Measurements from ENCODE around the gene MYRIP.
"Not testable (repeated sequence)": the region's sequence is repeated elsewhere in the genome, so short reads cannot be mapped to it uniquely, and the experiment has no call there.

MYRIP gene

DNA sequence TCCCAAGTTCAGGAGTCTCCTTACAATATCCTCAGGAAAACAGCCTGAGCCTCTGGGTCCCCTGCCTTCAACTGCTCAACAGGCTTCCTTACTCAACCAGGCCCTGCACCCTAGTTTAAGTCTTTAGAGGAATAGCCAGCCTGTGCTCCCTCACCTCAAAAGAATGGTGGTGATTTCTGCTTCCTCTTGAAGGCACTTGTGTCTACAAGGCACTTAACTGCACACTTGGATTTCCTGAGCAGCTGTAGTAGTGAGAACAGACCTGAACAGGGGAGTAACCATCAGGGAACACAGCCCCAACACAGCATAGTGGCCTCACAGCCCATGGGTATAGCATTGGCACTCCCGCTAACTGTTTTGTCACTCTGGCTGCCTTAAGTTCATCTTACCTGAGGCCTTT, 244.3 kb downstream of the MYRIP start:
- Histone ChIP-seq H3K4me1 (ENCODE audit: control insufficient read depth, insufficient read depth, low read length) (no peaks in the 10 kb centered on the region), H3K4me3 (ENCODE audit: low read length) (no peak overlapping the region), H3K27me3 (ENCODE audit: control insufficient read depth, insufficient read depth, low read length) (no peaks in the 10 kb centered on the region), H3K27ac (ENCODE audit: low read length) (no peak overlapping the region), H3K36me3 (ENCODE audit: control insufficient read depth, insufficient read depth, low read length) (no peaks in the 10 kb centered on the region), H3K9me3 (ENCODE audit: control insufficient read depth, insufficient read depth, low read length) (no peaks in the 10 kb centered on the region)
- WGBS (ENCODE audit: insufficient coverage, insufficient read length) = no CpG with 5 or more reads among the region's 1 CpG
- no peak for DNase-seq (ENCODE audit: low read depth, low spot score)

GRCh38 chr3:40054568-40055222, 245.3 kb downstream of the MYRIP start:
- DNase-seq (ENCODE audit: low read depth, low spot score) = no peak
- H3K27ac ChIP-seq (ENCODE audit: low read length) = no peak overlapping the region
- no peaks in the 10 kb centered on the region for H3K27me3 ChIP-seq (ENCODE audit: control insufficient read depth, insufficient read depth, low read length)
- WGBS (ENCODE audit: insufficient coverage, insufficient read length) = no CpG with 5 or more reads among the region's 3 CpGs
- no peaks in the 10 kb centered on the region for H3K9me3 ChIP-seq (ENCODE audit: control insufficient read depth, insufficient read depth, low read length)
- H3K4me1 ChIP-seq (ENCODE audit: control insufficient read depth, insufficient read depth, low read length) = no peaks in the 10 kb centered on the region
- H3K36me3 ChIP-seq (ENCODE audit: control insufficient read depth, insufficient read depth, low read length) = no peaks in the 10 kb centered on the region
- H3K4me3 ChIP-seq (ENCODE audit: low read length) = no peak overlapping the region

DNA sequence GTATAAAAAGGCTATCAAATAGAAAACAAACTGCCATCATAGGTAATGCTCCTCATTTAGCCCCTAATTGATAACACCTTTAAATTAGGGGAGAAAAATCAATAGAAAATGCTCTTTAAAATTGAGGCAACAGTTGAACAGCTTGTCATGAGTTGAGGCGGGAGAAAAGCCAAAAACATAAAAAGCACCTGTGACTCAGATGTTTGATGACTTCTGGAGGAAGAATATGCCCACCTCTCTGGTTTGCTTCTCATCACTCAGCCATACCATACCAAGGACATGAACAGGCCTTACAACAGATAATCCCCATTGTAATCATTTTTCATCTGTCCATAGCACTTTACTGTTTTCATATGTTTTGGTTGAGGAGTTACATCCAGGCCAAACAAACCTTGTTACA, 246.0 kb downstream of the MYRIP start:
- Histone ChIP-seq H3K27ac (ENCODE audit: low read length) (no peak overlapping the region), H3K4me3 (ENCODE audit: low read length) (no peak overlapping the region), H3K36me3 (ENCODE audit: control insufficient read depth, insufficient read depth, low read length) (no peaks in the 10 kb centered on the region), H3K27me3 (ENCODE audit: control insufficient read depth, insufficient read depth, low read length) (no peaks in the 10 kb centered on the region), H3K4me1 (ENCODE audit: control insufficient read depth, insufficient read depth, low read length) (no peaks in the 10 kb centered on the region), H3K9me3 (ENCODE audit: control insufficient read depth, insufficient read depth, low read length) (no peaks in the 10 kb centered on the region)
- DNase-seq (ENCODE audit: low read depth, low spot score) = no peak
- no CpG with 5 or more reads among the region's 1 CpG for WGBS (ENCODE audit: insufficient coverage, insufficient read length)

- no peak overlapping the region for H3K27ac ChIP-seq (ENCODE audit: low read length)
- H3K36me3 ChIP-seq (ENCODE audit: control insufficient read depth, insufficient read depth, low read length) = no peaks in the 10 kb centered on the region
- no peak for DNase-seq (ENCODE audit: low read depth, low spot score)
- no peaks in the 10 kb centered on the region for H3K27me3 ChIP-seq (ENCODE audit: control insufficient read depth, insufficient read depth, low read length)
- no peaks in the 10 kb centered on the region for H3K4me1 ChIP-seq (ENCODE audit: control insufficient read depth, insufficient read depth, low read length)
- WGBS (ENCODE audit: insufficient coverage, insufficient read length) = no CpG with 5 or more reads among the region's 3 CpGs
- no peaks in the 10 kb centered on the region for H3K9me3 ChIP-seq (ENCODE audit: control insufficient read depth, insufficient read depth, low read length)
- no peak overlapping the region for H3K4me3 ChIP-seq (ENCODE audit: low read length)
These were observed 246.5 kb downstream of the MYRIP start for GRCh38 chr3:40055956-40056355.

GRCh38 chr3:40057077-40057476, 247.7 kb downstream of the MYRIP start:
- Histone ChIP-seq H3K27ac (ENCODE audit: low read length) (no peak overlapping the region), H3K27me3 (ENCODE audit: control insufficient read depth, insufficient read depth, low read length) (no peaks in the 10 kb centered on the region), H3K36me3 (ENCODE audit: control insufficient read depth, insufficient read depth, low read length) (no peaks in the 10 kb centered on the region), H3K4me3 (ENCODE audit: low read length) (no peak overlapping the region), H3K4me1 (ENCODE audit: control insufficient read depth, insufficient read depth, low read length) (no peaks in the 10 kb centered on the region), H3K9me3 (ENCODE audit: control insufficient read depth, insufficient read depth, low read length) (no peaks in the 10 kb centered on the region)
- no CpG with 5 or more reads among the region's 2 CpGs for WGBS (ENCODE audit: insufficient coverage, insufficient read length)
- DNase-seq (ENCODE audit: low read depth, low spot score) = no peak

GRCh38 chr3:40057786-40058185, 248.4 kb downstream of the MYRIP start:
- H3K27ac ChIP-seq (ENCODE audit: low read length) = no peak overlapping the region
- H3K4me1 ChIP-seq (ENCODE audit: control insufficient read depth, insufficient read depth, low read length) = no peaks in the 10 kb centered on the region
- H3K27me3 ChIP-seq (ENCODE audit: control insufficient read depth, insufficient read depth, low read length) = no peaks in the 10 kb centered on the region
- no peaks in the 10 kb centered on the region for H3K9me3 ChIP-seq (ENCODE audit: control insufficient read depth, insufficient read depth, low read length)
- H3K4me3 ChIP-seq (ENCODE audit: low read length) = no peak overlapping the region
- WGBS (ENCODE audit: insufficient coverage, insufficient read length) = no CpG with 5 or more reads among the region's 1 CpG
- H3K36me3 ChIP-seq (ENCODE audit: control insufficient read depth, insufficient read depth, low read length) = no peaks in the 10 kb centered on the region
- no peak for DNase-seq (ENCODE audit: low read depth, low spot score)

- Histone ChIP-seq H3K9me3 (ENCODE audit: control insufficient read depth, insufficient read depth, low read length) (no peaks in the 10 kb centered on the region), H3K27me3 (ENCODE audit: control insufficient read depth, insufficient read depth, low read length) (no peaks in the 10 kb centered on the region), H3K4me1 (ENCODE audit: control insufficient read depth, insufficient read depth, low read length) (no peaks in the 10 kb centered on the region), H3K4me3 (ENCODE audit: low read length) (no peak overlapping the region), H3K27ac (ENCODE audit: low read length) (no peak overlapping the region), H3K36me3 (ENCODE audit: control insufficient read depth, insufficient read depth, low read length) (no peaks in the 10 kb centered on the region)
- WGBS (ENCODE audit: insufficient coverage, insufficient read length) = no CpG with 5 or more reads among the region's 4 CpGs
- DNase-seq (ENCODE audit: low read depth, low spot score) = no peak
These were observed 259.2 kb downstream of the MYRIP start for GRCh38 chr3:40068636-40069035.

DNA sequence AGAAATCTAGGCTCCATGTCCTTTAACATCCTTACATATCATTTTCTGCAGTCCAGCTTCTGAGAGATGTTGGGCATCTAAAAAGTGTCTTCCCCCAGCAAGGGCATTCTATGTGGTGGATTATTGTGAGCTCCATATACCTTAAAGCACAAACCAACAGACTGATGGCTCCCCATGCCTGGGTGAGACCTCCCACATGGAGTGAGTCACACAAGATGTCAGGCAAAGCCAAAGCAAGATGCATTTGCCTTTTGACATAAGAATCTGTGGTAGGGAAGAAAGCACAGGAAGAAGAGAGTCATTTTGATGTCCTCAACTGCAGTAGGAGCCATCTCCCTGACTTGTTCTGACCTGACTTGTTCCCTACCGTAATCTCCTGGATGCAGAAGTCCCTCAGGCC, 261.4 kb downstream of the MYRIP start:
- no peak overlapping the region for H3K4me3 ChIP-seq (ENCODE audit: low read length)
- no peak for DNase-seq (ENCODE audit: low read depth, low spot score)
- H3K36me3 ChIP-seq (ENCODE audit: control insufficient read depth, insufficient read depth, low read length) = no peaks in the 10 kb centered on the region
- no peaks in the 10 kb centered on the region for H3K9me3 ChIP-seq (ENCODE audit: control insufficient read depth, insufficient read depth, low read length)
- no peaks in the 10 kb centered on the region for H3K27me3 ChIP-seq (ENCODE audit: control insufficient read depth, insufficient read depth, low read length)
- H3K4me1 ChIP-seq (ENCODE audit: control insufficient read depth, insufficient read depth, low read length) = no peaks in the 10 kb centered on the region
- no peak overlapping the region for H3K27ac ChIP-seq (ENCODE audit: low read length)
- no CpG with 5 or more reads among the region's 1 CpG for WGBS (ENCODE audit: insufficient coverage, insufficient read length)

DNA sequence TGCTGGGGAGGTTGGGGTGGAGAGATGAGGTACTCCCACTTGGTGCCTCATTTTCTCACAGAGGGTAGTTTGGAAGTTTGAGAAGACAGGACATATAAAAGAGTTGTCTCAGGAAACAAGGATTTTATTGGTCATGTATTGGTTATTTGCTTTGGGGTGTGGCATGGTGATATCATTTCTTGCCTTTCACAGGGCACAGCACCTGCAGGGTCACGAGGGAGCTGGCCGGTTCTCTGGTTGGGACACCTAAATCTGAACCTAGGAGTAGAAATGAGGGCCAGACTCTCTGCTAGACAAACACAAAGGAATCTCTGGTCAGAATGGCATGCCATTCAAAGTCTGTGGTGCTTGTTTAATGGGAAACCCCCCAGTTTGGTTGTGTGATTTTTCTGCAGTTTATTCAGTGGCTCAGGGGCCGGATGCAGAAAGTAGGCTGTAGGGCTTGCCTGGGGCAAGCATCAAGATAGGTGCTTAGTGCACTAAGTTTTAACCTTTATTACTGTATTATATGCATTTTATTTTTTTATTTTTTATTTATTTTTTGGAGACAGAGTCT, 262.4 kb downstream of the MYRIP start:
- H3K27me3 ChIP-seq (ENCODE audit: control insufficient read depth, insufficient read depth, low read length) = no peaks in the 10 kb centered on the region
- H3K4me3 ChIP-seq (ENCODE audit: low read length) = no peak overlapping the region
- H3K9me3 ChIP-seq (ENCODE audit: control insufficient read depth, insufficient read depth, low read length) = no peaks in the 10 kb centered on the region
- no CpG with 5 or more reads among the region's 3 CpGs for WGBS (ENCODE audit: insufficient coverage, insufficient read length)
- H3K4me1 ChIP-seq (ENCODE audit: control insufficient read depth, insufficient read depth, low read length) = no peaks in the 10 kb centered on the region
- no peak overlapping the region for H3K27ac ChIP-seq (ENCODE audit: low read length)
- DNase-seq (ENCODE audit: low read depth, low spot score) = no peak
- no peaks in the 10 kb centered on the region for H3K36me3 ChIP-seq (ENCODE audit: control insufficient read depth, insufficient read depth, low read length)

DNA sequence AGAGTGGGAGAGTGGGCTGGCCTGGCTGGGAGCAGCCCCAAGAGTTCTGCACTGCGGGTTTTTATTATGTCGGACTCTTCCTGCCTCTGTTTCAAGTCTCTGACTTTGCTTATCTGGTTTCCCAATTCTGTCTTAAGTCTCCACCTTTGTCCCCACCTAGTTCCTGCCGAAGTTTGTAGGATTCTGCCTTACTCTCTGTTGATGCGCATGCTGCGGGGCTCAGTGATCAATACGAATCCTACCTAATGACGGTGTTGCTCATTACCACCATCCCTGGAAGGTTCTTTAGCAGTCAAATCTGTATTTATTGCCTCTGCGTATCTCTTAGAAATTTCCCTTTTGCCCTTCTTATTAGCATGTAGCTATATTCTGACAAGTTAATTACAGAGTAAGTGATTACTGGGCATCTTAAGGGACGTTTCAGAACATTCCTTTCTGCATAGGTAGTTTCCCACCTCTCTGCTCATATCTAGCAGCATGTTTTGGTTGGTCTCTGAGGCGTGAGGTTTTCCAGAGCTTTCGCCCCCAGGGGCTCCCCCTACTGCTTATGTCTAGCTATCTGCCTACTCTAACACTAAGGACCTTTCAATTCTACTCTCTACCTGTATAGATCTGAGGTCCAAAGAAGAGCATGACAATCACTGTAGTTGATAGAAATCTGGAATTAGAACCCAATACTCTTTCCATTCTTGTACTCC, 264.1 kb downstream of the MYRIP start:
- no peaks in the 10 kb centered on the region for H3K9me3 ChIP-seq (ENCODE audit: control insufficient read depth, insufficient read depth, low read length)
- no peak overlapping the region for H3K27ac ChIP-seq (ENCODE audit: low read length)
- no peak for DNase-seq (ENCODE audit: low read depth, low spot score)
- H3K27me3 ChIP-seq (ENCODE audit: control insufficient read depth, insufficient read depth, low read length) = no peaks in the 10 kb centered on the region
- no peaks in the 10 kb centered on the region; the same call in 1 of the 2 replicates for H3K36me3 ChIP-seq (ENCODE audit: control insufficient read depth, insufficient read depth, low read length)
- H3K4me3 ChIP-seq (ENCODE audit: low read length) = no peak overlapping the region
- no CpG with 5 or more reads among the region's 11 CpGs for WGBS (ENCODE audit: insufficient coverage, insufficient read length)
- no peaks in the 10 kb centered on the region for H3K4me1 ChIP-seq (ENCODE audit: control insufficient read depth, insufficient read depth, low read length)

DNA sequence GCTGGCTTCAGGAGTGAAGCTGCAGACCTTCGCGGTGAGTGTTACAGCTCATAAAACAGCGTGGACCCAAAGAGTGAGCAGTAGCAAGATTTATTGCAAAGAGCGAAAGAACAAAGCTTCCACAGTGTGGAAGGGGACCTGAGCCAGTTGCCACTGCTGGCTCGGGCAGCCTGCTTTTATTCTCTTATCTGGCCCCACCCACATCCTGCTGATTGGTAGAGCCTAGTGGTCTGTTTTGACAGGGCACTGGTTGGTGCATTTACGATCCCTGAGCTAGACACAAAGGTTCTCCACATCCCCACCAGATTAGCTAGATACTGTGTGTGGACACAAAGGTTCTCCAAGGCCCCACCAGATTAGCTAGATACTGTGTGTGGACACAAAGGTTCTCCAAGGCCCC, 267.7 kb downstream of the MYRIP start:
- H3K27ac ChIP-seq (ENCODE audit: low read length); H3K36me3 ChIP-seq (ENCODE audit: control insufficient read depth, insufficient read depth, low read length); H3K4me1 ChIP-seq (ENCODE audit: control insufficient read depth, insufficient read depth, low read length); DNase-seq (ENCODE audit: low read depth, low spot score); H3K4me3 ChIP-seq (ENCODE audit: low read length); H3K27me3 ChIP-seq (ENCODE audit: control insufficient read depth, insufficient read depth, low read length); H3K9me3 ChIP-seq (ENCODE audit: control insufficient read depth, insufficient read depth, low read length): not testable (repeated sequence)
- no CpG with 5 or more reads among the region's 6 CpGs for WGBS (ENCODE audit: insufficient coverage, insufficient read length)

Data from iPS DF 6.9 (cell line).